Endothelial cell of umbilical vein (primary cell): ENCODE data around the gene ARHGAP15. TPM values are rescaled to one million over a fixed set of nuclear protein-coding genes. Genes with fewer than 3 reads are reported as not detected.
A peak's percentile ranks its signal among the peaks of the same experiment; 100 is the strongest.

ENCODE experiments used
- BruUV-seq: library from RNA; stranded (reverse); fragments of 400-500 nt; replicated peaks from 2 replicates; lab custom pipeline; 2021; lab: Mats Ljungman, UMichigan
- CTCF ChIA-PET: fragments of 300-600, 350-600 bp; sonication (Branson Sonifier 250); formaldehyde crosslinking; loops from one replicate; lab custom pipeline; 2021; ENCODE audit warnings: antibody characterized with exemption, inconsistent platforms; lab: Charles Lee
- POLR2A ChIA-PET: fragments of 300-600, 350-600 bp; sonication (Branson Sonifier 250); formaldehyde crosslinking; loops from one replicate; lab custom pipeline; 2021; ENCODE audit warnings: antibody characterized with exemption, inconsistent platforms; lab: Charles Lee
- DNase-seq: peaks from one replicate; pipeline ENCODE4 v3.0.0-alpha.2; 2011; ENCODE audit warnings: low read depth, low spot score
- FAIRE-seq: peaks from 2 replicates; lab custom pipeline; 2011; peaks lifted over from hg19 to GRCh38; lab: Jason Lieb, UNC
- H2AFZ ChIP-seq: 2 replicates; pipeline ENCODE4 v1.6.0; 2012; ENCODE audit warnings: low read depth, low read length, control low read depth, inconsistent platforms
- H3K27ac ChIP-seq: 2 replicates; pipeline ENCODE4 v1.5.1; 2011; ENCODE audit warnings: low read depth, mild to moderate bottlenecking, control low read depth, low read length, moderate library complexity; ENCODE audit not compliant: insufficient read depth
- H3K27me3 ChIP-seq, 2 experiments: 2 replicates each; pipeline versions ENCODE4 v1.6.0 to v1.6.1; 2011; ENCODE audit warnings: low read length in 2 of 2, mixed read lengths in 1 of 2; ENCODE audit not compliant: control insufficient read depth in 2 of 2, insufficient read depth in 2 of 2
- H3K36me3 ChIP-seq, 2 experiments: 2 replicates in 1 of 2; 3 replicates in 1 of 2; pipeline ENCODE4 v1.5.1; 2011; ENCODE audit warnings: low read length in 2 of 2, mild to moderate bottlenecking in 1 of 2, moderate library complexity in 1 of 2; ENCODE audit not compliant: control insufficient read depth in 2 of 2, insufficient read depth in 2 of 2; ENCODE audit errors: extremely low read depth in 1 of 2
- H3K4me1 ChIP-seq: 3 replicates; pipeline ENCODE4 v1.5.1; 2011; ENCODE audit warnings: mild to moderate bottlenecking, low read length; ENCODE audit not compliant: control insufficient read depth, insufficient read depth; ENCODE audit errors: extremely low read depth
- H3K4me2 ChIP-seq: 2 replicates; pipeline ENCODE4 v1.6.1; 2011; ENCODE audit warnings: low read length, control low read depth, mixed read lengths; ENCODE audit not compliant: insufficient read depth
- H3K4me3 ChIP-seq, 3 experiments: fragments of 200-600 bp in 1 of 3; sonication (generic), shearing (Covaris generic) in 1 of 3; replicated peaks in 1 of 3; 2 replicates each; pipeline ENCODE4 v1.5.1; 2011 to 2016; ENCODE audit warnings: control low read depth in 3 of 3, low read length in 3 of 3, mild to moderate bottlenecking in 2 of 3, inconsistent platforms in 1 of 3, low read depth in 1 of 3, moderate library complexity in 1 of 3; ENCODE audit not compliant: insufficient read depth in 1 of 3
- H3K79me2 ChIP-seq: 2 replicates; pipeline ENCODE4 v1.6.0; 2012; ENCODE audit warnings: low read length, inconsistent platforms; ENCODE audit not compliant: control insufficient read depth, insufficient read depth
- H3K9ac ChIP-seq: replicated peaks from 2 replicates; pipeline ENCODE3; 2011; ENCODE audit warnings: low read length, control low read depth; ENCODE audit not compliant: insufficient read depth; ENCODE audit errors: extremely low read depth
- H3K9me1 ChIP-seq: replicated peaks from 3 replicates; pipeline ENCODE4 v1.6.0; 2011; ENCODE audit warnings: mild to moderate bottlenecking, low read length; ENCODE audit not compliant: control insufficient read depth, insufficient read depth; ENCODE audit errors: extremely low read depth
- H3K9me3 ChIP-seq: replicated peaks from 2 replicates; pipeline ENCODE4 v1.5.1; 2012; ENCODE audit warnings: low read length, inconsistent platforms; ENCODE audit not compliant: control insufficient read depth, insufficient read depth
- H4K20me1 ChIP-seq: replicated peaks from 2 replicates; pipeline ENCODE3; 2011; ENCODE audit warnings: mild to moderate bottlenecking, low read length; ENCODE audit not compliant: control insufficient read depth, insufficient read depth; ENCODE audit errors: extremely low read depth
- EZH2 ChIP-seq: IDR thresholded peaks from 2 replicates; pipeline ENCODE4 v1.6.1; 2012; ENCODE audit warnings: borderline replicate concordance, low read depth, mild to moderate bottlenecking, moderate library complexity, low read length, inconsistent platforms; ENCODE audit not compliant: severe bottlenecking
- FOS ChIP-seq: IDR thresholded peaks from 2 replicates; pipeline ENCODE4 v1.6.1; 2011; ENCODE audit warnings: mild to moderate bottlenecking, low read length, moderate library complexity, borderline replicate concordance; ENCODE audit not compliant: insufficient read depth
- GATA2 ChIP-seq: IDR thresholded peaks from 2 replicates; pipeline ENCODE4 v1.7.0; 2011; ENCODE audit warnings: low read depth, mild to moderate bottlenecking, moderate library complexity, mixed read lengths, low read length; ENCODE audit not compliant: insufficient read length, insufficient read depth
- JUN ChIP-seq: IDR thresholded peaks from 2 replicates; pipeline ENCODE4 v1.6.1; 2011; ENCODE audit warnings: borderline replicate concordance, low read depth; ENCODE audit not compliant: insufficient read length, insufficient read depth
- MAX ChIP-seq: IDR thresholded peaks from 2 replicates; pipeline ENCODE4 v1.6.1; 2011; ENCODE audit not compliant: insufficient read depth, insufficient read length
- MYC ChIP-seq: IDR thresholded peaks from one replicate; pipeline ENCODE4 v1.6.1; 2011; ENCODE audit warnings: mild to moderate bottlenecking, low read depth, low read length
- POLR2A ChIP-seq: IDR thresholded peaks from 2 replicates; pipeline ENCODE4 v1.6.1; 2012; ENCODE audit warnings: low read depth, mild to moderate bottlenecking, control low read depth, low read length
- POLR2AphosphoS5 ChIP-seq: IDR thresholded peaks from 2 replicates; pipeline ENCODE4 v1.6.1; 2012; ENCODE audit warnings: low read depth, mild to moderate bottlenecking, control low read depth, low read length, moderate library complexity; ENCODE audit not compliant: insufficient read depth
- dilution Hi-C: fragments of 300-500 bp; cut with MboI; formaldehyde crosslinking; loops from one replicate; pipeline ENCODE4 v1.15.0; 2019; ENCODE audit warnings: low sequenced_read_pairs; ENCODE audit not compliant: extremely low pct_ligation_motif_present
- intact Hi-C: fragments of 100-400 bp; cut with micrococcal nuclease; formaldehyde crosslinking; loops from one replicate; pipeline ENCODE4 v1.10.0; 2022
- polyA plus RNA-seq, 4 experiments: library from polyadenylated mRNA; depleted of rRNA in 3 of 4; stranded (reverse) in 3 of 4; unstranded in 1 of 4; fragments of >200 nt; gene quantifications; 2 replicates each; pipeline versions ENCODE4 v1.2.1 to v1.2.3, GENCODE V29; 2011 to 2012; ENCODE audit warnings: missing spikeins in 1 of 4
- total RNA-seq: library from RNA; stranded (reverse); gene quantifications from 2 replicates; pipeline ENCODE4 v1.2.3, GENCODE V29; 2021
- TF ChIP-seq, protein P1 (sequence below), 2 donors: IDR thresholded peaks; 1 replicate in 1 of 2; 2 replicates in 1 of 2; pipeline ENCODE4 v1.5.1; 2011; ENCODE audit warnings: low read length in 2 of 2, mild to moderate bottlenecking in 2 of 2, moderate library complexity in 2 of 2, control low read depth in 1 of 2, inconsistent platforms in 1 of 2, low read depth in 1 of 2; ENCODE audit not compliant: insufficient read depth in 1 of 2; ENCODE audit errors: extremely low read depth in 1 of 2

The ARHGAP15 gene
- total and polyA plus RNA-seq, 2 donors (not counting 3 experiments of a cell fraction or from before 2014, with no cell fraction given): not detected

DNA sequence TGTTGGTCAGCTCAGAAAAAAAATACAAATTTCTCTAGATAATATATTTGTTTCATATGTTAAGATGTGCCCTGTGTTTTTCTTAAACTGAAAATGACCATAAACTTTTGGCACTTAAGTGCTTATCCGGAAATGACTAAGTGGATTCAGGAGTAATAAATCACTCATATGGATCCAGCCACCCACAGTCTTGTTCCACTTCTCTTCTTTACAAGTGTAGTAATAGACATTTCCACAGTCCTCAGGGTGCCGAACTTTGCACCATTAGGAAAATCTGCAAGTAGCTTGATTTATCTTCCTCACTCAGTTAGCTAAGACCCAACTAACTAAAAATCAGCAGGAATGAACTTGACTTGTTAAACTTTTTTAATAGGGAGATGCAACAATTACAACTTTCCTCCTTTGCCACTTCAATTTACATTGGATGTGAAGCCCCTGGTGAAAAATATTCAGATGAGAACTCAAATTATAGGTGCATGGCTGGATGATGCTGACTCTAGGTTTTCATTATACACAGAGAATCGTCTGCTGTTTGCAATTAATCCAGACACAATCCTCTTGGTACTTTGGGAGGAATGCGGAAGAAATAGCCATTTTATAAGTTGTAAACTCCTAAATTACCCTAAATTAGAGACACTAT is 322.5 kb downstream of the ARHGAP15 start:
- dilution Hi-C loops: no loop called here
- TF ChIP-seq POLR2A (no peak), EZH2 (no peak), MAX (no peak), FOS (peak; percentile 39), MYC (no peak), JUN (peak; percentile 65), GATA2 (no peak), POLR2AphosphoS5 (no peak)
- TF ChIP-seq, protein P1, sequence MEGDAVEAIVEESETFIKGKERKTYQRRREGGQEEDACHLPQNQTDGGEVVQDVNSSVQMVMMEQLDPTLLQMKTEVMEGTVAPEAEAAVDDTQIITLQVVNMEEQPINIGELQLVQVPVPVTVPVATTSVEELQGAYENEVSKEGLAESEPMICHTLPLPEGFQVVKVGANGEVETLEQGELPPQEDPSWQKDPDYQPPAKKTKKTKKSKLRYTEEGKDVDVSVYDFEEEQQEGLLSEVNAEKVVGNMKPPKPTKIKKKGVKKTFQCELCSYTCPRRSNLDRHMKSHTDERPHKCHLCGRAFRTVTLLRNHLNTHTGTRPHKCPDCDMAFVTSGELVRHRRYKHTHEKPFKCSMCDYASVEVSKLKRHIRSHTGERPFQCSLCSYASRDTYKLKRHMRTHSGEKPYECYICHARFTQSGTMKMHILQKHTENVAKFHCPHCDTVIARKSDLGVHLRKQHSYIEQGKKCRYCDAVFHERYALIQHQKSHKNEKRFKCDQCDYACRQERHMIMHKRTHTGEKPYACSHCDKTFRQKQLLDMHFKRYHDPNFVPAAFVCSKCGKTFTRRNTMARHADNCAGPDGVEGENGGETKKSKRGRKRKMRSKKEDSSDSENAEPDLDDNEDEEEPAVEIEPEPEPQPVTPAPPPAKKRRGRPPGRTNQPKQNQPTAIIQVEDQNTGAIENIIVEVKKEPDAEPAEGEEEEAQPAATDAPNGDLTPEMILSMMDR (IDR thresholded peaks at IDR 0.05; ENCODE audit: extremely low read depth in 1 of 2, insufficient read depth in 1 of 2, low read depth in 1 of 2, low read length in 2 of 2): no peak
- no peaks in the 10 kb centered on the region for H3K36me3 ChIP-seq
- POLR2A ChIA-PET: no interaction called here
- no peak overlapping the region for H2AFZ ChIP-seq
- no peak overlapping the region for H3K4me3 ChIP-seq
- H3K9me1 ChIP-seq: no peaks in the 10 kb centered on the region
- H3K27ac ChIP-seq: no peak overlapping the region
- peak; percentile 81 for DNase-seq
- peak overlapping the region; percentile 38 for H3K4me2 ChIP-seq
- no peak for FAIRE-seq
- H3K27me3 ChIP-seq: no peaks in the 10 kb centered on the region
- intact Hi-C loops: no loop called here
- no peaks in the 10 kb centered on the region for H3K9me3 ChIP-seq
- BruUV-seq: no TSS peak
- no peak overlapping the region for H3K9ac ChIP-seq
- H4K20me1 ChIP-seq: no peaks in the 10 kb centered on the region
- no peaks in the 10 kb centered on the region for H3K79me2 ChIP-seq
- H3K4me1 ChIP-seq: peaks cover 11% of the 10 kb centered on the region
- CTCF ChIA-PET: interaction anchor here (0.8 kb wide), 1 partner anchor 16 kb away, joined by 3 read pairs; no protein-coding TSS in a partner anchor
